ELR (cell line): ENCODE results near the gene FALEC.

ENCODE experiments used
- DNase-seq: peaks from one replicate; pipeline ENCODE4 v3.0.0-alpha.2; 2015; ENCODE audit warnings: low read depth

Gene FALEC

DNA sequence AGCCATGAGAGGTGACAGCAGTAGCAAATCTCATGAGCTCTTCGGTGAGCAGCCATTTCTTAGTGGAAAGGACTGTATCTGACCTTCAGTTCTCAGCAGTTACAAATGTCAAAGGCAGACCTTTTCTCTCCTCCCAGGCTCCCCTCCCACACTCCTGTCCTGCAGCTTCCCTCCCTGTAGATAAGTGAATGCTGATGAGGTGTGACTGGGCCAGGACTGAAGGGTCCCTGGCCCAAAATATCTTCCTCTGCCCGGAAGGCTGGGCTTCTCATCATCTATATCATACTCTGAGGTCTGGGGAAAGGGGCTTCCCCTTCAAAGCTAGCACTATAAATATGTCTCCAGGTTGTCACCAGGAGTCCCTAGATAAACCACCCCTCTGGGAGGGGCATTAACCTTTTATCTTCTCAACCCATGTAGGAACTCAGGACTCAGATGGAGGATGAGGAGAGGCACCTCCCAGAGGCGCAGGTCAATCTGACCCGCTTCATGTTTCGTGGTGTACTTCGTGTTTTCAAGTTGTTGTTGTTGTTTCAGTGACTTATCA, 30.0 kb downstream of the FALEC start:
- DNase-seq, result no peak

DNA sequence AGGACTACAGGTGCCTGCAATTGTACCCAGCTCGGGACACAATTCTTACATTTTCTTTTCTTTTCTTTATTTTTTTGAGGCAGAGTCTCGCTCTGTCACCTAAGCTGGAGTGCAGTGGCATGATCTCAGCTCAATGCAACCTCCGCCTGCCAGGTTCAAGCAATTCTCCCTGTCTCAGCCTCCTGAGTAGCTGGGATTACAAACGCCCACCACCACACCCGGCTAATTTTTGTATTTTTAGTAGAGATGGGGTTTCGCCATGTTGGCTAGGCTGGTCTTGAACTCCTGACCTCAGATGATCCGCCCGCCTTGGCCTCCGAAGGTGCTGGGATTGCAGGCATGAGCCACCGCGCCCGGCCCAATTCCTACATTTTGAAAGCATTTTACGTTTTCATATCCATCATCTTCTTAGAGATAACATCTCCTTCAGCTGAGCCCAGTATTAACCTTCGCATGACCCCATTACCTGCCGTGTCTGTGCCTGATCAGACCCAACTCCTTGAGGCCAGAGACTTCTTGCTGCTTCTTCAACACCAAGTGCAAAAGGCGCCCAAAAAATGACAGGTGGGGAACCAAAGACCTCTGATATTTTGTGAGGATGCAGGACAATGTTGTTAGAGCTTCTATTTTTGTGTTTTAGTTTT, 30.9 kb downstream of the FALEC start:
- DNase-seq, result no peak

DNA sequence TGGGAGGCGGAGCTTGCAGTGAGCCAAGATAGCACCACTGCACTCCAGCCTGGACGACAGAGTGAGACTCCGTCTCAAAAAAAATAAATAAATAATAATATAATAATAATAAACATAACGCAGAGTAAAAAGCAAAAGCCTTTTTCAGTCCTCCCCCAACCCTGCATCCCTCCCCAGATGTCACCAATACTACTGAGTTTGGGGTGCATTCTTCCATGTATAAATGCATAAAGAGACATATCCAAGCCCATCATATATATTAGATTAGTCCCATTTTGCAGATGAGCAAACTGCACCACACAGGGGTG, 32.7 kb downstream of the FALEC start:
- no peak for DNase-seq

DNA sequence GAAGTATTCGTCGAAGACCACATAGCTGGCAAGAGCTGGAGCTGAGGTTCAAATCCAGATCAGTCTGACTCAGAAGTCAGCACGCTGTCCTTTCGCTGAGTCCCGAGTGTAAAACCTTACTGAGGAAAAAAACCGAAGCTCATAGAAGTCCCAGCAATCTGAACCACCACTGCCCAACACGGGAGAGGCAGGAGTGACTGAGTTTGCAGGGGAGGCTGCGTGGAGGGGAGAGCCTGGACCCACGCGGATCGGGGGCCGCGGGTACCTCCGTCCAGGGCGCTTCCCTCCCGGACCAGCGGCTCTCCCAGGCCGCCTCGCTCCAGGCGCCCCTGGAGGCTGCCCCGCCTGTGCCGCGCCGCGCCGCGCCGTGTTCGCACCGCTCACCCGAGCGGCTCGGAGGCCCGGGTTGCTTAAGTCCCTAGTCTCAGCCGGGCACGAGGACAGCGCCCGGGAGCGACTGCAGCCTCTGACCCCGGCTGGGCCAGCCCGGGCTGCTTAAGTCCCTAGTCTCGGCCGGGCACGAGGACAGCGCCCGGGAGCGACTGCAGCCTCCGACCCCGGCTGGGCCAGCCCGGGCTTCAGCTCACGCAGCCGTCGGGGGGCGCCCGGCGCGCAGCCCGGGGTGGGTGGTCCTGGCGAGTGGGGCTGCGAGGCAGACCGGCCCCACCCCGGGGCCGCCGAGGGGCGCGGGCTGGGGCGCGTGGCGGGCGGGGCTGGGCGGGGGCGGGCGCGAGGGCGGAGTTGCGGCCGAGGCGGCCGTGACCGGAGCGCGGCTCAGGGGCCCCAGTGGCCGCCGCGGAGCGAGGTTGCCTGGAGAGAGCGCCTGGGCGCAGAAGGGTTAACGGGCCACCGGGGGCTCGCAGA, 33.3 kb downstream of the FALEC start, which contains the start of gene ADAMTSL4:
ADAMTSL4 (plus strand) TSS at position 777 of the 864 bp plus-strand sequence. CDS start 2,881 bp downstream, outside the sequence.
- DNase-seq, result peak; percentile 82

DNA sequence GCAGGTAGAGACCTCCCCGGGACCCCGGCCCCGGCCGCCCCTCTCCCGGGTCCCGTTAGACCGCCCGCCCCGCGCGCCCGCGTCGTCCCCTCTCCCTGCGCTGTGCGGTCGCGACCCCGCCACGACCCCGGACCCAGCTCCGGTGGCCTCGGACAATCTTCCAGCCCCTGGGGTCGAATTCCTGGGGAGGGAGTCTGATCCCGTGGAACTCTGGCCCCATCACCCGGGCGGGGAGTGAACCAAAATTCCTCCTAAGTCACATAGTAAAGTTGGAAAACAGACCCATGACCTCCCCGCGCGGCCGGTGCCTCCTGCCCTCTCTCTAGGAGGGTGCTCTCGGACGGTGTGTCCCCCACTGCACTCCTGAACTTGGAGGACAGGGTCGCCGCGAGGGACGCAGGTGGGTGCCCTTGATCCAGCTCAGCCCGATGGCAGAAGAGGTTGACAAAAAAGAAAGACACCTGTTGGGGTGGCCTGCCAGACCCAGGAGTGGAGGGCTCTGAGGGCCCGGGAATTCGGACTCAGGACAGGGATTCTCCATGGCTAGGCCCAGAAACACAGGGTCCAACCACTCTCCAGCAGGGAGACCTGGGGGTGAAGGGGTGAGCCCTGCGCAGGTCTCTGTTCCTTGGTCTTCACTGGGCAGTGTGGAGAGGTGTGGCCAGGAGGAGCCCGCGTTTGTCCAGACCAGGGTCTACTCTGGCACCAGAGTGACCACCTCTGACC, 34.1 kb downstream of the FALEC start:
- DNase-seq, result peak; percentile 51

DNA sequence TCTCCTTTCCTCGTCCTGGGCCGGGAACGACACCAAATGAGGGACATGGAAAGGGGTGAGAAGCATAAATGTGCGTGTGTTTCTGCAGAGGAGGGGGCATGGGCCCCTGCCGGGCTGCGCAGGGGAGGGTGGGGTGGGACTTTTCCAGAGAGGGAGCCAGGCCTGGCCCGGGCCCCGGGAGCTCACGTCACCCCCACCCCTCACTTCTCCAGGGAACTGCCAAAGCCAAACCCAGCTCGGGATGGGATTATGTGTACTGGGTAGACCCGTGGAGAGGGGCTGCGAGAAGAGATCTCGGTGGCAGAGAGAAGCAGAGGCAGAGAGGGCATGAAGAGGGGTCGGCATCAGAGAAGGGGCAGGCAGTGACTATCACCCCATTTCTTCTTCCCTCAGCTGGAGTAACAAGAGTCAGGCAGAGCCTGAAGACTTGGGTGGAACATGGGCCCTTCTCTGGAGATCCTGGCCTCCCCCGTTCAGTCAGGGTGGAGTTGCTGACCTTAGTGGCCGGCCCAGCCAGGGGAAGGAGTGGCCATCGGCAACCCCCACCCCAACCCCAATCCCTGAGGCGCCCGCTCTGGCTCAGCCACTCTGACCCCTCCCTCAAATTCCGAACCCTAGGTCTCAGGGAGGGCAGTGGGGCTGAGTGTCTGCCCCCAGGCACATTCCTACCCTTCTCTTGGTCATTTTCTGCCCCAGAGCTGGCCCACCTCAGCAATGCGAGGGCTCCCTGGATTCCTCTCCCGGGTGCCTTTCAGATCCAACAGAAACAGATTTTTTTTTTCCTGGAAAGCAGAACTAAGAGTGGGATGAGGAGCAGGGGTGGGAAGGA, 34.9 kb downstream of the FALEC start:
- peak; percentile 72 for DNase-seq

DNA sequence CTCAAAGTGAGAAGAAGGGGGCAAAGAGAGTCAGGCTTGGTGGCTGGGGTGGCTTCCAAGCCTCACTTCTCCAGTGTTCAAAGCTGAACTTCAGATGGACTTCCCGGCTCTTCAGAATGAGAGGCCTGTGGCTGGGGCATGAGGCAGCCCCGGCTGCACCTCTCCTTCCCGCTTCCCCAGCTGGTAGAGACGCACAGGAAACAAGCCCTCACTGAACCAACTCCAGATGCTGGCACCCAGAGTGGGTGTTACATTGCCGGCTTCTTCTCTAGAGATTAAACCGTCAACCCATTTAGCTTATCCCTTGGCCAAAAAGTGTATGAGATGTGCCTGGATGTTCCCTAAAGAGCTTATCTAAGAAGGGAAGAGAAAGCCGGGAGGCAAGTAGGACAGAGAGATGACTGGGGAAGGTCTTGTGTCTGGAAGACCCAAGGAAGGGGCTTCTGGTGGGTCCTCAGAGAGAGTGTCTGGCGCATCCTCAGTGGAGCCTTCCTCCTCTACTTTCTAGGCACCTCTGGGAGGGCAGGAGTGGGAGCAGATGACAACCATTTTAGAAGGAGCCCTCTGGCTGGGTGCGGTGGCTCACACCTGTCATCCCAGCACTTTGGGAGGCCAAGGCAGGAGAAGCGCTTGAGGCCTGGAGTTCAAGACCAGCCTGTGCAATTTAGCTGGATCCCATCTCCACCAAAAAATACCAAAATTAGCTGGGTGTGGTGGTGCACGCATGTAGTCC, 35.7 kb downstream of the FALEC start:
- peak; percentile 59 for DNase-seq

DNA sequence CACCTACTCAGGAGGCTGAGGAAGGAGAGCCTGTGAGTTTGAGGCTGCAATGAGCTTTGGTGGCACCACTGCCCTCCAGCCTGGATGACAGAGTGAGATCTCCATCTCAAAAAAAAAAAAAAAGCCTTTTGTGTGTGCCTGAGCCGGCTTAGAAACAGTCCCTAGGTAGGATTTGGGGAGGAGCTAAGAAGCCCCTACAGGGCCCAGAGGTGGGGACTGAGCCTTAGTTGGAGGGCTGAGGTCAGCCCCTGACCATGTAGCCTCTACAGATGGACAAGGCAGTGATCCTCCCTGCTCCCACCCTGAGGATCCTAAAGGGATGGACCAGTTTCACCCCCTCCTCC, 36.2 kb downstream of the FALEC start:
- peak; percentile 20 for DNase-seq

DNA sequence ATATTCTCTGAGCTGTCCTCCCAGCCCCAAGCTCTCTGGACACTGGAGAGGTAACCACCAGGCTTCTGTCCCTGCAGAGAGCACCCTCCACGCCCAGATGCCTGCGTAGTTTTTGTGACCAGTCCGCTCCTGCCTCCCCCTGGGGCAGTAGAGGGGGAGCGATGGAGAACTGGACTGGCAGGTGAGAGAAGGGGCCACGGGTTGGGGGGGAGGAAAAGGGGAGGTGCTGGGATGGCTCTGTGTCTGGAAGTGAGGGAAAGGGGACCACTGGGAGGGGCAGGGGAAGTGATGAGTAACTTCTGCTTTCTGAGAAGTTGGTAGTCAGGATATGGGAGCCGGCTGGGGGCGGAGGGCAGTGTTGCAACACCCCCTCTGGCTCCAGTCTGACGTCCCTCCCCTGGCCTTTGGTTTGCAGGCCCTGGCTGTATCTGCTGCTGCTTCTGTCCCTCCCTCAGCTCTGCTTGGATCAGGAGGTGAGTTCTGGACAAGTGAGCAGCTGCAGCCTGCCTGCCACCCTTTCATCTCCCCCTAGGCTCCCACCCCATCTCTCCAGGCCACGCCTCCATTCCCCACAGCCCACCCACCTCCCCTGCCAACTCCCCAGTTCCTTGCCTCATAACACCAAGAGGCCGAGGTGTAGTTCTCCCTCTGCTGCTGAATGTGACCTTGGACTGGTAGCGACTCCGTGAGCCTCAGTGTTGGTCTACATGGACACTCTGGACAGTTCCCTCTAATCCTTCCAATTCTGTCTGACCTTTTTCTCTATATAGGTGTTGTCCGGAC, 36.8 kb downstream of the FALEC start:
- peak; percentile 92 for DNase-seq

DNA sequence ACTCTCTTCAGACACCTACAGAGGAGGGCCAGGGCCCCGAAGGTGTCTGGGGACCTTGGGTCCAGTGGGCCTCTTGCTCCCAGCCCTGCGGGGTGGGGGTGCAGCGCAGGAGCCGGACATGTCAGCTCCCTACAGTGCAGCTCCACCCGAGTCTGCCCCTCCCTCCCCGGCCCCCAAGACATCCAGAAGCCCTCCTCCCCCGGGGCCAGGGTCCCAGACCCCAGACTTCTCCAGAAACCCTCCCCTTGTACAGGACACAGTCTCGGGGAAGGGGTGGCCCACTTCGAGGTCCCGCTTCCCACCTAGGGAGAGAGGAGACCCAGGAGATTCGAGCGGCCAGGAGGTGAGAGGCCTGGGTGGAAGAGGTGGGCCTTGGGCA, 37.3 kb downstream of the FALEC start:
- DNase-seq, result no peak

DNA sequence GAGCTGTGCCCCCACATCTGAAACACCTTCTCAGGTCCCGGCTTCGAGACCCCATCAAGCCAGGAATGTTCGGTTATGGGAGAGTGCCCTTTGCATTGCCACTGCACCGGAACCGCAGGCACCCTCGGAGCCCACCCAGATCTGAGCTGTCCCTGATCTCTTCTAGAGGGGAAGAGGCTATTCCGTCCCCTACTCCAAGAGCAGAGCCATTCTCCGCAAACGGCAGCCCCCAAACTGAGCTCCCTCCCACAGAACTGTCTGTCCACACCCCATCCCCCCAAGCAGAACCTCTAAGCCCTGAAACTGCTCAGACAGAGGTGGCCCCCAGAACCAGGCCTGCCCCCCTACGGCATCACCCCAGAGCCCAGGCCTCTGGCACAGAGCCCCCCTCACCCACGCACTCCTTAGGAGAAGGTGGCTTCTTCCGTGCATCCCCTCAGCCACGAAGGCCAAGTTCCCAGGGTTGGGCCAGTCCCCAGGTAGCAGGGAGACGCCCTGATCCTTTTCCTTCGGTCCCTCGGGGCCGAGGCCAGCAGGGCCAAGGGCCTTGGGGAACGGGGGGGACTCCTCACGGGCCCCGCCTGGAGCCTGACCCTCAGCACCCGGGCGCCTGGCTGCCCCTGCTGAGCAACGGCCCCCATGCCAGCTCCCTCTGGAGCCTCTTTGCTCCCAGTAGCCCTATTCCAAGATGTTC, 38.0 kb downstream of the FALEC start:
- DNase-seq, result no peak

DNA sequence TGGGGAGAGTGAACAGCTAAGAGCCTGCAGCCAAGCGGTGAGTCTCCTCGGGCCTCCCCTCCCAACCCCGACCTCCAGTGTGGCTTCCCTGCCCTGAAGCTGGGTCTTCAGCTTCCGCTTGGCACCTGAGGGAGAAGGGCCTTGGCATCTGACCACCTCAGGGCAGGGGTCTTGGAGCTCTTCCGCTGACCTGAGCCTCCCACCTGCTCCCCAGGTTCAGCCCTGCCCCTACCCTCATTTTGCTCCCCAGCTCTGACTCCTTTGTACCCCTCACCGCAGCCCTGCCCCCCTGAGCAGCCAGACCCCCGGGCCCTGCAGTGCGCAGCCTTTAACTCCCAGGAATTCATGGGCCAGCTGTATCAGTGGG, 38.5 kb downstream of the FALEC start:
- DNase-seq, result no peak

DNA sequence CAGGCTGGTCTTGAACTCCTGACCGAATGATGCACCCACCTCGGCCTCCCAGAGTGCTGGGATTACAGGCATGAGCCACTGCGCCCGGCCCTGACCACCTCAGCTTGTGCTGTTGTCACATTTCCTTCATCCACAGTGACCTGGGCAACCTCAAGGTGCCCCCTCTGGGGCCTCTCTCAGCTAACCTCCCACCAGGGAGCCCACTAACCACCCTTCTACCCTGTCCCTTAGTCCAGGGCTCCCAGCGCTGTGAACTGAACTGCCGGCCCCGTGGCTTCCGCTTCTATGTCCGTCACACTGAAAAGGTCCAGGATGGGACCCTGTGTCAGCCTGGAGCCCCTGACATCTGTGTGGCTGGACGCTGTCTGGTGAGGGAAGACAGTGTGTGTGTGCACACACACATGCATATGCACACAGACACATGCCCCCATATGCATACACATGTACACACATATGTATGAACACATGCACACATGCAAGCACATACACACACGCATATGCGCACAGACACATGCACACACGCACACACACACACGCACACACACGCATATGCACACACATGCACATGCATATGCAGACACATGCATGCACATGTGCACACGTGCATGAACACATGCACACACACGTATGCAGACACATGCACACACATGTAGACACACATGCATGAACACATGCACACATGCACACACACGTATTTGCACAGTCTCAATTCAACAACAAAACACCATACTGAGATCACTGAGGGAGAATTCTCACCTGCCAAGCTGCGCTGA, 39.8 kb downstream of the FALEC start:
- DNase-seq, result no peak

DNA sequence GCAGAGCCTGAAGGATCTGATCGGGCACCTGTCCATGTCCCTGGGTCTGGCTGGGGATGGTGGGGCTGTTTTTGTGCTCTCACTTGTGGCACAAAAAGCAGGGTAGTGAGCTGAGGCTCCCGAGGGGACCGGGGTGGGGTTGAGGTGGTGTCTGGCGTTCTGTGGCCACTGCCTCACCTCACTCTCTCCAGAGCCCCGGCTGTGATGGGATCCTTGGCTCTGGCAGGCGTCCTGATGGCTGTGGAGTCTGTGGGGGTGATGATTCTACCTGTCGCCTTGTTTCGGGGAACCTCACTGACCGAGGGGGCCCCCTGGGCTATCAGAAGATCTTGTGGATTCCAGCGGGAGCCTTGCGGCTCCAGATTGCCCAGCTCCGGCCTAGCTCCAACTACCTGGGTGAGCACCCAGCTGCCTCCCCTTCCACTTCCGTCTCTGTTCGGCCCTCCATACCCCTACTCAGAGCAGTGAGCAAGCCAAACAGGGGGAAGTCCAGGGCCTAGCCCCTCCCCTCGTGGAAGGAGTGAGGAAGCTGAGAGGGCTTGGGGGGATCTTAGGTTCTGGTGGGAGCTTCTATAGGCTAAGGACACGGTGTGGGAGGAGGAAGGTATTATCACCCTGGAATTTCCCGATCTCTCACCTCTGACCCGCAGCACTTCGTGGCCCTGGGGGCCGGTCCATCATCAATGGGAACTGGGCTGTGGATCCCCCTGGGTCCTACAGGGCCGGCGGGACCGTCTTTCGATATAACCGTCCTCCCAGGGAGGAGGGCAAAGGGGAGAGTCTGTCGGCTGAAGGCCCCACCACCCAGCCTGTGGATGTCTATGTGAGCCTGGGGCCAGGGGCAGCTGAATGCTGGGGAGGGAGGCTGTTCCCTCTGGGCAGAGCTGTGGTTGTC, 40.7 kb downstream of the FALEC start:
- no peak for DNase-seq

DNA sequence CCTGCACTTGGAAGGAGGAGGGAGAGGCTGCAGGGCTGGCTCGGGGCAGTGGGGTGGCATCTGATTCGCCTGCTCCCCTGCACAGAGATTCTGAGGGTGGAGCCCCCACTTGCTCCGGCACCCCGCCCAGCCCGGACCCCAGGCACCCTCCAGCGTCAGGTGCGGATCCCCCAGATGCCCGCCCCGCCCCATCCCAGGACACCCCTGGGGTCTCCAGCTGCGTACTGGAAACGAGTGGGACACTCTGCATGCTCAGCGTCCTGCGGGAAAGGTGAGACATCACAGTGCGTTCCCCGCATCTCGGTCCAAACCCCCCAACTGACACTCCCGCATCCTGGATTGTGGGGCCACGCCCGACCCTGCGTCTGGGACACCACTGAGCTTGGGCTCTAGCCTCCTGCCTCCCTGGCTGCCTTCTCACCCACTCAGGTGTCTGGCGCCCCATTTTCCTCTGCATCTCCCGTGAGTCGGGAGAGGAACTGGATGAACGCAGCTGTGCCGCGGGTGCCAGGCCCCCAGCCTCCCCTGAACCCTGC, 41.6 kb downstream of the FALEC start:
- no peak for DNase-seq

DNA sequence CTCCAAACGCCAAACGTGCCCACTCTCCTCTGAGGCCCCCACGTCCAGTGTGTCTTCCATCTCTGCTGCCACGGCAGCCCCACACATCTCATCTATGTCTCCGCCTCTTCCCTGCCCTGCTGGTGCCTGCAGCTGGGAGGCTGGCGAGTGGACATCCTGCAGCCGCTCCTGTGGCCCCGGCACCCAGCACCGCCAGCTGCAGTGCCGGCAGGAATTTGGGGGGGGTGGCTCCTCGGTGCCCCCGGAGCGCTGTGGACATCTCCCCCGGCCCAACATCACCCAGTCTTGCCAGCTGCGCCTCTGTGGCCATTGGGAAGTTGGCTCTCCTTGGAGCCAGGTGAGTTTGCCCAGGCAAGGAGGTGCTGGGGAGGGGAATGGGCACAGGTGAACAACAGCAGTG, 42.3 kb downstream of the FALEC start:
- no peak for DNase-seq

DNA sequence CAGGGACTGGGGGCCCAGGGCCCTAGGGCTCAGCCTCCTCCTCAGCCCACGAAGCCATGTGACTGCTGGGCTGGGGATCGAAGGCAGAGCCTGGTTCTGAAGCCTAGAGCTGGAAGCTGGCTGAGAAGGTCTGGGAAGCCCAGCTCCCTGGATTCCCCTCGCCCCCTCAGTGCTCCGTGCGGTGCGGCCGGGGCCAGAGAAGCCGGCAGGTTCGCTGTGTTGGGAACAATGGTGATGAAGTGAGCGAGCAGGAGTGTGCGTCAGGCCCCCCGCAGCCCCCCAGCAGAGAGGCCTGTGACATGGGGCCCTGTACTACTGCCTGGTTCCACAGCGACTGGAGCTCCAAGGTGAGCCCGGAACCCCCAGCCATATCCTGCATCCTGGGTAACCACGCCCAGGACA, 42.8 kb downstream of the FALEC start:
- no peak for DNase-seq
